Adrenal gland (tissue), 12 donors: ENCODE results near the gene SYT8. TPM values are rescaled to one million over a fixed set of nuclear protein-coding genes. Genes with fewer than 3 reads are reported as not detected.
"Not testable (repeated sequence)": the region's sequence is repeated elsewhere in the genome, so short reads cannot be mapped to it uniquely, and the experiment has no call there.

ENCODE experiments used
- DNase-seq, 7 donors: peaks; one replicate each; pipeline ENCODE4 v3.0.0-alpha.2; 2019 to 2020
- H3K27ac ChIP-seq, 5 donors: fragments of 200-600 bp; sonication (generic) in 4 of 5; 1 replicate in 3 of 5; 2 replicates in 2 of 5; pipeline versions ENCODE4 v1.5.1 to v1.8.0; 2016 to 2020; ENCODE audit warnings: mild to moderate bottlenecking in 1 of 5
- H3K27me3 ChIP-seq: fragments of 200-600 bp; 2 replicates; pipeline ENCODE4 v1.8.0; 2021
- H3K36me3 ChIP-seq, 2 donors: fragments of 200-600 bp; replicated peaks in 1 of 2; 1 replicate in 1 of 2; 2 replicates in 1 of 2; pipeline versions ENCODE4 v1.5.1 to v1.8.0; 2018 to 2022
- H3K4me1 ChIP-seq, 2 donors: fragments of 200-600 bp; replicated peaks in 1 of 2; 1 replicate in 1 of 2; 2 replicates in 1 of 2; pipeline versions ENCODE4 v1.5.1 to v1.8.0; 2018 to 2021
- H3K4me3 ChIP-seq, 4 donors: fragments of 200-600 bp; sonication (generic) in 3 of 4; one replicate each; pipeline ENCODE4 v1.5.1; 2016 to 2018
- H3K9me3 ChIP-seq, 3 donors: fragments of 200-600 bp; sonication (generic) in 1 of 3; replicated peaks in 1 of 3; 1 replicate in 2 of 3; 2 replicates in 1 of 3; pipeline versions ENCODE4 v1.5.1 to v1.8.0; 2016 to 2021
- POLR2A ChIP-seq, 2 donors: fragments of 450-650 bp; IDR thresholded peaks; one replicate each; pipeline ENCODE4 v1.6.1; 2017; ENCODE audit warnings: antibody characterized with exemption in 2 of 2, mild to moderate bottlenecking in 2 of 2, moderate library complexity in 1 of 2
- WGBS, 4 donors: extraction: QIAGEN DNeasy Blood & Tissue Kit in 2 of 4; methylation state at CpG; one replicate each; pipeline versions ENCODE4 v1.1.5 to v1.1.7; 2013 to 2017; 5-methylcytosine and 5-hydroxymethylcytosine counted together
- intact Hi-C, 2 donors: fragments of 100-400 bp; cut with DNase I; formaldehyde crosslinking; loops; one replicate each; pipeline versions ENCODE4 v1.14.1 to v1.15.0; 2022 to 2023
- polyA plus RNA-seq, 3 donors: library from polyadenylated mRNA; stranded (reverse); fragments of 200-250 nt in 2 of 3; fragments of 350-450 nt in 1 of 3; fragmentation: Illumina TruSeq in 1 of 3; extraction: RNeasy Lipid Tissue Mini Kit (QIAGEN cat#74804) in 1 of 3; gene quantifications; one replicate each; pipeline ENCODE4 v1.2.3, GENCODE V29; 2013 to 2014
- total RNA-seq, 9 donors: library from RNA; depleted of rRNA in 4 of 9; stranded (reverse); fragments of >200 nt in 4 of 9; fragments of 120-200 nt in 1 of 9; fragmentation: NEBNext Ultra II Directional in 1 of 9; extraction: Animal tissue kit (Norgen Biotek cat#: 25700) in 1 of 9; gene quantifications; one replicate each; pipeline versions ENCODE4 v1.1.0 to v1.2.4, GENCODE V29; 2013 to 2023
- TF ChIP-seq, protein P1 (sequence below), 6 experiments: fragments of 450-650 bp in 4 of 6; fragments of 200-600 bp in 2 of 6; sonication (generic) in 1 of 6; IDR thresholded peaks; 1 replicate in 5 of 6; 2 replicates in 1 of 6; pipeline versions ENCODE4 v1.5.1 to v1.8.0; 2016 to 2021; ENCODE audit warnings: antibody characterized with exemption in 6 of 6, mild to moderate bottlenecking in 2 of 6, moderate library complexity in 1 of 6
- donor health status: healthy with polysubstance abuse.
- donor health status: Bipolar disorder and iron deficiency.
- donor health status: DM: yes; HTN: yes; CAD: no.
- donor health status: DM: no; HTN: no; CAD: no.
- donor health status: DM: no; HTN: no; CAD: no.
- donor health status: DM: yes; HTN: yes; CAD: no.

Gene SYT8
- total and polyA plus RNA-seq, 12 donors: 0.44 to 3.1 (median 0.91) TPM; not detected in 7

DNA sequence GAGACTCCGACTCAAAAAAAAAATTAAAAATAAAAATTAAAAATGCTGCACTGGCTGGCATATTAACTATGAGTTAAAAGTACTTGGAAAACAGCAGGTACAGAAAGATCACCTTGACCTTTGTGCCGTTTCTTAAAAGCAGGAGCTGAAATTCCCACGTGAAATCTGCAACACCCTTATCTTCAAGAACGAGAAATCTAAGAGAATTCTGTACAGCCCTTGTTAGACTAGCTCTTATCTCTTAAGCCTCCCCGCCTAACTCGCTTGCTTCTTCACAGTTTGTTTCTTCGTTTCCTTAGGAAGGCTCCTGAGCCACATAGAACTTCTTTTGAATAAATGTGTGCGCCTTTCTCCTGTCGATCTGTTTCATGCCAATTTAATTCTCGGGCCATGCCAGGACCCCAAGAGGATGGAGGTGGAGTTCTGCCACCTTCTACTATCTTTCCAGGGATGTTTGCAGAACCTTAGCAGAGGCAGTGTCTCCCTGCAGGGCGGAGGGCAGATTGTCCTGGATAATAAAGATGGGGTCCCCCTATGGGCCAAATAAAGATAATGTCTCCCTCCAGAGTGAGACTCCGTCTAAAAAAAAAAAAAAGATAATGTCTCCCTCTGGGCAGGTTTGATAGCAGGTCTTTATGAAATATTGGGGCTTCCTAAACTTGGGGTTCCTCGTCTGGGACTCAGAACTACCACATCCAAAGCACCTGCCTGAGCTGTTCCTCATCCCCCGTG lies 27.4 kb upstream of the SYT8 start:
- TF ChIP-seq, protein P1, sequence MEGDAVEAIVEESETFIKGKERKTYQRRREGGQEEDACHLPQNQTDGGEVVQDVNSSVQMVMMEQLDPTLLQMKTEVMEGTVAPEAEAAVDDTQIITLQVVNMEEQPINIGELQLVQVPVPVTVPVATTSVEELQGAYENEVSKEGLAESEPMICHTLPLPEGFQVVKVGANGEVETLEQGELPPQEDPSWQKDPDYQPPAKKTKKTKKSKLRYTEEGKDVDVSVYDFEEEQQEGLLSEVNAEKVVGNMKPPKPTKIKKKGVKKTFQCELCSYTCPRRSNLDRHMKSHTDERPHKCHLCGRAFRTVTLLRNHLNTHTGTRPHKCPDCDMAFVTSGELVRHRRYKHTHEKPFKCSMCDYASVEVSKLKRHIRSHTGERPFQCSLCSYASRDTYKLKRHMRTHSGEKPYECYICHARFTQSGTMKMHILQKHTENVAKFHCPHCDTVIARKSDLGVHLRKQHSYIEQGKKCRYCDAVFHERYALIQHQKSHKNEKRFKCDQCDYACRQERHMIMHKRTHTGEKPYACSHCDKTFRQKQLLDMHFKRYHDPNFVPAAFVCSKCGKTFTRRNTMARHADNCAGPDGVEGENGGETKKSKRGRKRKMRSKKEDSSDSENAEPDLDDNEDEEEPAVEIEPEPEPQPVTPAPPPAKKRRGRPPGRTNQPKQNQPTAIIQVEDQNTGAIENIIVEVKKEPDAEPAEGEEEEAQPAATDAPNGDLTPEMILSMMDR (IDR thresholded peaks at IDR 0.05): no peak
- TF ChIP-seq POLR2A (IDR thresholded peaks at IDR 0.05): no peak
- intact Hi-C loops: no loop called here
- Histone ChIP-seq H3K4me1 (peaks cover 0 to 3% of the 10 kb centered on the region in 2 donors), H3K4me3 (no peak overlapping the region), H3K9me3 (no peaks in the 10 kb centered on the region), H3K36me3 (no peaks in the 10 kb centered on the region), H3K27ac (no peak overlapping the region), H3K27me3 (no peaks in the 10 kb centered on the region)
- WGBS, 4 donors: 62 to 64% (median 64%) methylated on average over 14 of the region's 14 CpGs
- DNase-seq: no peak

DNA sequence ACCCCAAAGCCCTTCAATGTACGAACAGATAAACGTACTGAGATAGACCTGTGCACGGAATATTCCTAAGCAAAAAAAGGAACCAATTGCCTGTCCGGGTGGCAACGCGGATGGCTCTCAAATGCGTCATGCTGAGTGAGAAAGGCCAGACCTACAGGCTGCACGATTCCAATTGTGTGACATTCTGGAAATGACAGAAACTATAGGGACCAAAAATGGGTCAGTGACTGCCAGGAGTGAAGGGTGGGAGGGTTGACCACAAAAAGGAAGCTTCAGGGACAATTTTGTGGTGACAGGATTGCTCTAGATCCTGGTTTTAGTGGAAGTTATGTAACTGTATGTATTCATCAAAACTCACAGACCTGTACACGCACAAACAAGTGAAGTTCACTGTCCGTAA lies 24.0 kb upstream of the SYT8 start:
- no peak for DNase-seq
- Histone ChIP-seq H3K27ac (no peak overlapping the region), H3K36me3 (no peaks in the 10 kb centered on the region), H3K4me1 (no peaks in the 10 kb centered on the region), H3K4me3 (no peak overlapping the region), H3K9me3 (no peaks in the 10 kb centered on the region), H3K27me3 (no peaks in the 10 kb centered on the region)
- 69 to 77% (median 72%) methylated on average over 10 of the region's 10 CpGs for WGBS, 4 donors
- intact Hi-C loops: no loop called here
- no peak for TF ChIP-seq POLR2A (IDR thresholded peaks at IDR 0.05)
- TF ChIP-seq, protein P1 (IDR thresholded peaks at IDR 0.05): no peak

DNA sequence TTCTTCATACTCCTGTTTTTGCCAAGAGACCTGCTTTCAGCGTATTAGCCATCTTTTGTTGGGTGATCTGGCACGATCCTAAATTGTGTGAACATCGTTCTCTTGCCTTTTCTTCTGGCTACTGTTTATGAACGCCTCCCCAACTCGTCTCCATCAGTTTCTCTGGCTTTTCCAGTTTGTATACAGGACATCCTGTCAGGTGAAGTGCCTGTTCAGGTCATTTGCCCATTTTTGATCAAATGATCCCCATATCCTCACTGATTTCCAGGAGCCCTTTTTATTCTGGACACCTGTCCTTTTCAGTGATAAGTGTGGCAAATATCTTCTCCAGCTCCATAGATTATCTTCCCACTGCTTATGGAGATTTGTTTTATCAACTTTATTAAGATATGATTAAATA lies 22.5 kb upstream of the SYT8 start:
- no peaks in the 10 kb centered on the region for H3K9me3 ChIP-seq
- intact Hi-C loops: no loop called here
- H3K36me3 ChIP-seq: no peaks in the 10 kb centered on the region
- no peak overlapping the region for H3K27ac ChIP-seq
- 72 to 86% (median 82%) methylated on average over 5 of the region's 5 CpGs for WGBS, 4 donors
- no peaks in the 10 kb centered on the region for H3K4me1 ChIP-seq
- H3K4me3 ChIP-seq: no peak overlapping the region
- DNase-seq: no peak
- H3K27me3 ChIP-seq: no peaks in the 10 kb centered on the region
- TF ChIP-seq, protein P1 (IDR thresholded peaks at IDR 0.05): no peak
- TF ChIP-seq POLR2A (IDR thresholded peaks at IDR 0.05): no peak

DNA sequence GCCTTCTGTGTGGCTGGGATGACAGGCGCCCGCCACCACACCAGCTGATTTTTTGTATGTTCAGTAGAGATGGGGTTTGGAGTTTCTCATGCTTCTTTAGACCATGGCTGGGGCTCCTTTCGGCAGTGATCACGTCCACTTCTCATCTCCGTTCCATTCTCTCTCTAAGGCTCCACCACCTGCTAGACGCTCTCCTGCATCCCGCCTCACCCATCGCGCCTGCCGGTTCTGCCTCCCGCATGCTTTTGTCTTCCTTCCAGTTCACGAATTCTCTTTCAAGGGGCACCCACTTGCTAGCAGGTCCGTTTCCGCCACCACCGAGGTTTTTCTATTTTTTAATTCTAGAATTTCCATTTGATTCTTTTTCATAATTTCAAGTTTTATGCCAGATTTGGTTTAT lies 22.0 kb upstream of the SYT8 start:
- intact Hi-C loops: no loop called here
- H3K9me3 ChIP-seq: no peaks in the 10 kb centered on the region
- H3K27ac ChIP-seq: no peak overlapping the region
- DNase-seq: no peak
- H3K4me1 ChIP-seq: no peaks in the 10 kb centered on the region
- H3K27me3 ChIP-seq: no peaks in the 10 kb centered on the region
- no peaks in the 10 kb centered on the region for H3K36me3 ChIP-seq
- no peak for TF ChIP-seq POLR2A (IDR thresholded peaks at IDR 0.05)
- TF ChIP-seq, protein P1 (IDR thresholded peaks at IDR 0.05): no peak
- 78 to 88% (median 85%) methylated on average over 15 of the region's 15 CpGs for WGBS, 4 donors
- H3K4me3 ChIP-seq: no peak overlapping the region

DNA sequence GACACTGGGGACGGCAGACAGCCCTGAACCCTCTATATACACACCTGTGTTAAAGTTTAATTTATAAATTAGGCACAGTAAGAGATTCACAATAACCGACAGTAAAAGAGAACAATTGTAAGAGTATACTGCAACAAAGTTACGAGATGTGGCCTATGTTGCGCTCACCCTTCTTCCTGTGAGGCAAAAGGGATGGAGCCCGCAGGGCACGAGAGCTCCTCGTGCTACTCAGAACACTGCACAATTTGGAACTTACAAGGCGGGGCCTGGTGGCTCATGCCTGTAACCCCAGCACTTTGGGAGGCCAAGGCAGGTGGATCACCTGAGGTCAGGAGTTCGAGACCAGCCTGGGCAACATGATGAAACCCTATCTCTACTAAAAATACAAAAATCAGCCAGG lies 21.4 kb upstream of the SYT8 start:
- H3K27ac ChIP-seq, DNase-seq, H3K4me3 ChIP-seq, H3K36me3 ChIP-seq, intact Hi-C loops, H3K4me1 ChIP-seq, H3K27me3 ChIP-seq, H3K9me3 ChIP-seq: not testable (repeated sequence)
- WGBS, 4 donors: 84 to 97% (median 86%) methylated on average over 9 of the region's 9 CpGs
